LNCaP clone FGC (cell line): ENCODE results near the gene TK2.

ENCODE experiments used
- DNase-seq: peaks from one replicate; pipeline ENCODE4 v3.0.0-alpha.2; 2011; ENCODE audit warnings: low read depth
- H3K4me3 ChIP-seq: 2 replicates; pipeline ENCODE4 v1.5.1; 2011; ENCODE audit warnings: mild to moderate bottlenecking, low read depth, low read length, control low read depth
- CTCF ChIP-seq: IDR thresholded peaks from 2 replicates; pipeline ENCODE4 v1.5.1; 2012; ENCODE audit warnings: mild to moderate bottlenecking; ENCODE audit not compliant: control insufficient read depth, insufficient read depth; ENCODE audit errors: extremely low read depth

The TK2 gene

GRCh38 chr16:66523861-66524354, 26.0 kb downstream of the TK2 start:
- H3K4me3 ChIP-seq = no peak overlapping the region
- no peak for DNase-seq
- TF ChIP-seq CTCF = no peak

- no peak for DNase-seq
Observed at GRCh38 chr16:66522816-66523590, 26.9 kb downstream of the TK2 start.

GRCh38 chr16:66521951-66522771, 27.8 kb downstream of the TK2 start:
- no peak for TF ChIP-seq CTCF
- no peak for DNase-seq

More at GRCh38 chr16:66522816-66523590, 26.9 kb downstream of the TK2 start:
- TF ChIP-seq CTCF = no peak
- H3K4me3 ChIP-seq = no peak overlapping the region

GRCh38 chr16:66521252-66521713, 28.6 kb downstream of the TK2 start:
- H3K4me3 ChIP-seq = no peak overlapping the region
- TF ChIP-seq CTCF = no peak
- DNase-seq = no peak

More at GRCh38 chr16:66521951-66522771, 27.8 kb downstream of the TK2 start:
- no peak overlapping the region for H3K4me3 ChIP-seq

GRCh38 chr16:66520406-66521170, 29.3 kb downstream of the TK2 start:
- no peak for DNase-seq
- no peak for TF ChIP-seq CTCF
- H3K4me3 ChIP-seq = no peak overlapping the region
